Glomerular endothelial cell (primary cell): Measurements from ENCODE around the gene SNX21. TPM values are rescaled to one million over a fixed set of nuclear protein-coding genes. Genes with fewer than 3 reads are reported as not detected.
A peak's percentile ranks its signal among the peaks of the same experiment; 100 is the strongest.

ENCODE experiments used
- DNase-seq: peaks from one replicate; pipeline ENCODE4 v3.0.0-alpha.2; 2011; ENCODE audit warnings: low read depth, low spot score; ENCODE audit errors: extremely low read depth
- total RNA-seq: library from RNA; depleted of rRNA; stranded (reverse); fragments of >200 nt; gene quantifications from 2 replicates; pipeline ENCODE4 v1.2.3, GENCODE V29; 2015

The SNX21 gene
- total RNA-seq, 1 donor from 2014 or later: 26.3 TPM

GRCh38 chr20:45874576-45874975 is 41.0 kb downstream of the SNX21 start:
- no peak for DNase-seq

GRCh38 chr20:45878076-45878761 is 44.6 kb downstream of the SNX21 start:
- no peak for DNase-seq

- DNase-seq: peak; percentile 96
Observed at GRCh38 chr20:45880988-45881788, 47.6 kb downstream of the SNX21 start, which contains the start of gene ZSWIM1. Gene ZSWIM1 (plus strand): TSS chr20:45881227. CDS start chr20:45882593, 1,366 bp downstream.

GRCh38 chr20:45882469-45883099 is 49.0 kb downstream of the SNX21 start:
- no peak for DNase-seq

GRCh38 chr20:45883100-45883469 is 49.5 kb downstream of the SNX21 start:
- DNase-seq: no peak

GRCh38 chr20:45886590-45887345 is 53.2 kb downstream of the SNX21 start:
- no peak for DNase-seq

- DNase-seq: no peak
Observed at GRCh38 chr20:45887346-45887715, 53.7 kb downstream of the SNX21 start, which contains the start of gene SPATA25. Gene SPATA25 (minus strand): TSS chr20:45887622. CDS start chr20:45887590, 32 bp downstream.

GRCh38 chr20:45888681-45889080 is 55.1 kb downstream of the SNX21 start:
- no peak for DNase-seq

- DNase-seq: peak; percentile 60
Observed at GRCh38 chr20:45890077-45890984, 56.7 kb downstream of the SNX21 start.

- DNase-seq: peak; percentile 55
Observed at GRCh38 chr20:45890985-45891983, 57.7 kb downstream of the SNX21 start, which contains the start of the genes CTSA and NEURL2. Gene CTSA (plus strand): TSS chr20:45891335. CDS start chr20:45891569, 234 bp downstream. Gene NEURL2 (minus strand): TSS chr20:45891208. CDS start chr20:45890991, 217 bp downstream.

GRCh38 chr20:45892049-45892825 is 58.6 kb downstream of the SNX21 start:
- no peak for DNase-seq

Other genes starting within 250 kb of the SNX21 start
- gene WFDC10A, start 204.1 kb upstream of the SNX21 start, total RNA-seq: not detected in 2 replicates
- gene WFDC9, start 202.5 kb upstream of the SNX21 start, total RNA-seq: not detected in 2 replicates
- not detected in 2 replicates for gene WFDC11, start 163.6 kb upstream of the SNX21 start, total RNA-seq
- gene WFDC13, start 131.8 kb upstream of the SNX21 start, total RNA-seq: not detected in 2 replicates
- gene WFDC10B, start 128.8 kb upstream of the SNX21 start, total RNA-seq: not detected in 2 replicates
- not detected in 2 replicates for gene SPINT4, start 111.5 kb upstream of the SNX21 start, total RNA-seq
- 0.99 TPM in 1 of 2 replicates, not detected in the other for gene WFDC3, start 41.9 kb upstream of the SNX21 start, total RNA-seq
- 30.6 and 39.5 TPM in 2 replicates for gene DNTTIP1, start 41.8 kb upstream of the SNX21 start, total RNA-seq
- 28.8 and 38.3 TPM in 2 replicates for gene UBE2C, start 21.2 kb upstream of the SNX21 start, total RNA-seq
- gene TNNC2, start 6.5 kb upstream of the SNX21 start, total RNA-seq: not detected in 2 replicates
- gene ACOT8, start 23.6 kb downstream of the SNX21 start, total RNA-seq: 31.0 and 32.3 TPM in 2 replicates
- 6.2 and 6.7 TPM in 2 replicates for gene ZSWIM3, start 23.8 kb downstream of the SNX21 start, total RNA-seq
- 9.4 and 11.4 TPM in 2 replicates for gene ZSWIM1, start 47.4 kb downstream of the SNX21 start, total RNA-seq
- gene SPATA25, start 53.8 kb downstream of the SNX21 start, total RNA-seq: 0.29 TPM in 1 of 2 replicates, not detected in the other
- 3.4 and 4.8 TPM in 2 replicates for gene NEURL2, start 57.4 kb downstream of the SNX21 start, total RNA-seq
- 190 and 234 TPM in 2 replicates for gene CTSA, start 57.5 kb downstream of the SNX21 start, total RNA-seq
- gene PLTP, start 78.4 kb downstream of the SNX21 start, total RNA-seq: 24.6 and 28.1 TPM in 2 replicates
- 12.8 and 17.4 TPM in 2 replicates for gene PCIF1, start 100.9 kb downstream of the SNX21 start, total RNA-seq
- gene ZNF335, start 138.4 kb downstream of the SNX21 start, total RNA-seq: 12.5 and 19.3 TPM in 2 replicates
- gene MMP9, start 175.1 kb downstream of the SNX21 start, total RNA-seq: 0.12 and 1.1 TPM in 2 replicates
- 0.34 and 2.2 TPM in 2 replicates for gene SLC12A5, start 195.4 kb downstream of the SNX21 start, total RNA-seq